GM21381 (cell line): ENCODE results near the gene SERPINC1.
"Not testable (repeated sequence)": the region's sequence is repeated elsewhere in the genome, so short reads cannot be mapped to it uniquely, and the experiment has no call there.

Experiments used
- ATAC-seq: cut with Tn5 transposase; IDR thresholded peaks from one replicate; pipeline ENCODE4 v1.9.1; 2021; ENCODE audit warnings: mild to moderate bottlenecking, moderate library complexity; ENCODE audit not compliant: unreplicated experiment

The SERPINC1 gene

DNA sequence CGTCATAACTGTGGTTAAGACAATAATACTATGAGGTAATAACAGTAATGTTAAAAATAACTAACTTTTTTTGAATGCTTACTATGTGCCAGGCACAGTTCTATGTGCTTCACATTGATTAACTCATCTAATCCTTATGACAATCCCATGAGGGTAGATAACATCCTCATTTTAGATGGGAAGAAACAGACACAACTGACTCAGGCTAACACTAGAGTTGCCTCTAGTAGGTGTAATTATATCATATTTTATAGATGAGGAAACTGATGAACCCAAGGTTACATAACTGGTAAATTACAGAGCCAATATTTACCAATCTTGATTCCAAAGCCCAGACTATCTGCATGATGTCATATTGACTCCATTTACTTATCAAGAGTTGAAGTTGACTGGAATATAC is 23.5 kb downstream of the SERPINC1 start:
- no peak for ATAC-seq

- ATAC-seq: no peak
These were observed 27.2 kb downstream of the SERPINC1 start for GRCh38 chr1:173889885-173890284.

DNA sequence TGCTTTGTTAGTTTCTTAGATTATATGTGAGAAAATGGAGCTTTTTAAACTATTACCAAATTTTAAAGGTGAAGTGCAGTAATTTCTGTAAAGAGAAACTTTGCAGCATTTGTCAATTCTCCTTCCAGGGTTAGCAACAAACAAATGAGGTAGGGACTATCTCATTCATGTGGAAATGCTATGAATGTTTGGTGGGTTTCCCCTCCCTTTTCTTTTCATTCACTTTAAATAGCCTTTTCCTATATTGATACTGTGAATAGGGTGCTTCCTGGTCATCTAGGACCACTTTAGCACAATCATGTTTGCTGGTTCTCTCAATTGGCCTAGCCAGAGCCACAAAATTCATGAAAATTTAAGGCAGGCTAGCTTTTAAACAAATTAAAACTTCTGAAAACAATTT is 28.4 kb downstream of the SERPINC1 start:
- no peak for ATAC-seq

DNA sequence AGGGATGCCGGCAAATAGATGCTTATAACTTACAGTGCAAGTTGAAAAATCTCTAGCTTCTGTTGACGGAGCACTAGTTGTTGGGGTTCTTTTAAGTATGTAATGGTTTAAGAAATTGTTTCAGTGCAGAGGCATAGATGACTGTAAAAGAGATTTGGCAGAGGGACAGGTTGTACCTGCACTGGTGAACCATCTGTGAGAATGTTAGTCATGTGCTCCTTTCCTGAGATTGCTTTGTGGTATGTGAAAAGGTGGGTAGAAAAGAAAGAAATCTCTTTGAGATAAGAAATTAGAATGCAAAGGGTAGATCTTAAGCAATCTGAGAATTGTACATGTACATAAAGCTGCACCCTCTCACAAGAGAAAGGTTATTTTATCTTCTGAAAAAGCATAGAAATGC is 29.5 kb downstream of the SERPINC1 start:
- no peak for ATAC-seq

DNA sequence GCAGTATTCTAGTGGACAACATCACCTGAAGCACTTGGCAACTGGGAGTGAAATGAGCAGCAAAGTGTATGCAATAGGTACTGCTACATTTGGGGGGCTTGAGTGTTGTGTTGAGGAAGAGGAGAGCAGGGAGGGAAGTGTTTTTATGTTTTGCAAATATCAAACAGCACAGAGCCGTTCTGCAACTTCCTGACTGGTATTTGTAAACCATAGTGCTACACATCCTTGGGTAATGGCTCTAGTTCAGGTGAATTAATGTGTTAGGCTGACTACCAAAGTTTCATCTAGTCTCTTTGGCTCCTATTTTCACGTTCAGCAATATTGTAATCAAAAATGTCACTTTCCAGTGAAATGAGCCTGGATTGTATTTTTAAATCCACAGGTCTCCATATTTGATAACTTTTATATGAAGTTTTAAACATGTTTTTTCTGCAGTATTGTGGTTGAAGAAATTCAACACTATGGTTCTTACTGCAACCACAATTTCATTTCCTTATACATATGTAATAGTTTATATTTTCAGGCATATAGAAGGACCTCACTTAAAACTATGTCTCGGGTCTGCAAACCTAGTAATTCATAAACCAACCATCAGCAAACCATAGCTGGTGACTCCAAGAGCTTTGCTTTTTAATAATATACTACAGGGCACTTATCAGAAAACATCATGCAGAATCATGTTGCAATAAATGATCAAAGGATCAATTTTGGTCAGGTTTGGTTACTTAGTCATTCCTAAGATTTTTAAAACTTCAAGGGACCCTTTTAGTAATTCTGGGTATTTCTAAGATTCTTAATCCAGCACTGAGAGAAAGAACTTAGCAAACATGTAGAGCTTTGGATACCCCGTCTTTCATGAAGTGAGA is 30.1 kb downstream of the SERPINC1 start:
- ATAC-seq: no peak

- no peak for ATAC-seq
These were observed 32.4 kb downstream of the SERPINC1 start for GRCh38 chr1:173884701-173885100.

GRCh38 chr1:173881117-173881516 is 36.0 kb downstream of the SERPINC1 start:
- ATAC-seq: not testable (repeated sequence)

- ATAC-seq: no peak
These were observed 38.9 kb downstream of the SERPINC1 start for GRCh38 chr1:173878251-173878650.

DNA sequence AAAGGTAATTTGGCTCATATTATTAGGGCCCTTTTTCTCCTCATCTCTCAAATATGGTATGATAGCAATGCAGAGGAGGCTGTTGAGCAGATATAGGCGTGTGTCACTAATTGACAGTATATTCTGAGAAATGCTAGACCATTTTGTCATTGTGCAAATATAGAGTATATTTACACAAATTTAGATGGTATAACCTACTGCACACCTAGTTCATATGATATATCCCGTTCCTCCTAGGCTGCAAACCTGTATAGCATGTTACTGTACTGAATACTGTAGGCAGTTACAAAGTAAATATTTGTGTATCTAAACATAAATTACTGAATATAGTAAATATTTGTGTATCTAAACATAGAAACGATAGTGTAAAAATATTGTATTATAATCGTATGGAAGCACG is 40.4 kb downstream of the SERPINC1 start:
- ATAC-seq: no peak

- ATAC-seq: no peak
These were observed 45.6 kb downstream of the SERPINC1 start for GRCh38 chr1:173871500-173871899.

GRCh38 chr1:173871091-173871490 is 46.0 kb downstream of the SERPINC1 start:
- no peak for ATAC-seq

DNA sequence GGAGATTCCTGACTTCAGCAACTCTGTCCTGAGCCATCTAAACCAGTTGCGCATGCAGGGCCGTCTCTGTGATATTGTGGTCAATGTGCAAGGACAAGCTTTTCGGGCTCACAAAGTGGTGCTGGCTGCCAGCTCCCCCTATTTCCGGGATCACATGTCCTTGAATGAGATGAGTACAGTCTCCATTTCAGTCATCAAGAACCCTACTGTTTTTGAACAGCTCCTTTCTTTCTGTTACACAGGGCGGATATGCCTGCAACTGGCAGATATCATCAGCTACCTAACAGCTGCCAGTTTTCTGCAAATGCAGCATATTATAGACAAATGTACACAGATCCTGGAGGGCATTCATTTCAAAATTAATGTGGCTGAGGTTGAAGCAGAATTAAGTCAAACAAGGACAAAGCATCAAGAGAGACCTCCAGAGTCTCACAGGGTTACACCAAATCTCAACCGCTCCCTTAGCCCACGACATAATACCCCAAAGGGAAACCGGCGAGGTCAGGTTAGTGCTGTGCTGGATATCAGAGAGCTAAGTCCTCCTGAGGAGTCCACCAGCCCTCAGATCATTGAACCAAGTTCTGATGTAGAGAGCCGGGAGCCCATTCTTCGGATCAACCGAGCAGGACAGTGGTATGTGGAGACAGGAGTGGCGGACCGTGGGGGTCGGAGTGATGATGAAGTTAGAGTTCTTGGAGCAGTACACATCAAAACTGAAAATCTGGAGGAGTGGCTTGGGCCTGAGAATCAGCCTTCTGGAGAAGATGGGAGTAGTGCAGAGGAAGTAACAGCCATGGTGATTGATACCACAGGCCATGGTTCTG is 46.7 kb downstream of the SERPINC1 start:
- no peak for ATAC-seq

GRCh38 chr1:173869021-173869359 is 48.1 kb downstream of the SERPINC1 start:
- no peak for ATAC-seq

DNA sequence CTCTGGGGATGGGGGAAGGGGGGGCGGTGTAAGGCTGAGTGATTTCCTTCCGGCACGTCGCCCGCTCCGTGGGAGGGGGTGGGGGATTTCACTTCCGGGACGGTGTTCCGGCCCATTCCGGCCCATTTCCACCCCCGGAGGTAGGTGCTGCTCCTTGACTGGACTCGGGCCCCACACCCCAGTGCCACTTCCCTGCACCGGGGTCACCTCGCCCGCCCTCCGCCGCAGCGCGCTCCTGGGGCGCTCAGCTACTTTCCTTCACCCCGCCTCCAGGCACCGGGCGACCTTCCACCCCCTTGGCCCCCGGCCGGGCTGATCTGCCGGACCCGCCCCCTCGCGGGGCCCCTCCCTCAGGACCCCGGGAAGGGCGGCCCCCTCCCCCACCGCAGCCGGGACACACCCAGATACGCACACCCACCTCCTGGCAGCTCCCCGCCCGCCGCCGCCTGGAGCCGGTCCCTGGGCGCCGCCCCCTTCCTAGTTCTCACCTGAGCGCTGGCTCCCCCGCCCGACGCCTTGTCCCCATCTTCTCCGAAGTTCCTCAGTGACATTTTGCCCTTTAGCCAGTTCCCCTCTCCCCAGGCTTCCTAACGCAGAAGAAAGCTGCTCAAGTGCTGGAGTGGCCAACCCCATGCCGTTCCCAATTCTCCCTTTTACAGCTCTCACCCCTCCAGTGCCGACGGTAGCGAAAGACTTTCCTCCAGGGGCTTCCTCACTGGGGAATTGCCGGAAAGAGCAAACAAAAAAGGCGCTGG is 48.7 kb downstream of the SERPINC1 start, which contains the start of gene ZBTB37:
ZBTB37 (plus strand) TSS at position 115 of the 755 bp plus-strand sequence. CDS start 1,846 bp downstream, outside the sequence.
- ATAC-seq: peak; percentile 54

GRCh38 chr1:173867753-173868265 is 49.3 kb downstream of the SERPINC1 start, which contains the start of gene GAS5:
Gene GAS5, minus strand, starts transcription at chr1:173867989.
- peak; percentile 67 for ATAC-seq

- ATAC-seq: no peak
These were observed 49.9 kb downstream of the SERPINC1 start for GRCh38 chr1:173867141-173867752.

DNA sequence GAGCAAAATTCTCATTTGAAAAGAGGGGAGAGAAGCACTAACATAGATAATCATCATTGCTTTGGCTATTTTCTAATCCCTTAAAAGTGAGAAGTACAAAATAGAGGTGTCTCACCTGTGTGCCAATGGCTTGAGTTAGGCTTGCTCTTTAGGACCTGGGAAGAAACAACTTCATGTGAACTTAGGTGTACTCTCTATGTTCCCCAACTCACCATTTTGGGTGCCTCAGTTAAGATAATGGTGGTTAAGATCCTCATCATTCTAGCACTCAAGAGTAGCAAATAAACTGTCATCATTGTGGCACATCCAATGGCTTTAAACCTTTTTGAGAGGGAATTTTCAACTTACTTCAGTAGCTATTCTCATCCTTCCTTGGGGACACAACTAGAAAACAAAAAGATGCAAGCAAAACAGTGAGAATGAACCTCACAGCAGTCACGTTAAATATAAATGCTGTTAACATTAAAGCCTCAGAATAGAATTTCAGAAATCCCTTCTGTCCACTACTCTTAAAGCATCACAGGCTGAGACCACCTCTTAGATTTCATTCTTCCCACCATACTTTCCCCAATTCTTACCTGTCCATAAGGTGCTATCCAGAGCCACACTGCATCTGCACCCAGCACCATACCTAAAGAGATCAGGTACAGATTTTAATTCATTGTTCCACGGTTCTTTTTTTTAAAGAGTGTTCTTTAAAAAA is 50.6 kb downstream of the SERPINC1 start:
- no peak for ATAC-seq

- ATAC-seq: no peak
These were observed 51.5 kb downstream of the SERPINC1 start for GRCh38 chr1:173865468-173866164.

DNA sequence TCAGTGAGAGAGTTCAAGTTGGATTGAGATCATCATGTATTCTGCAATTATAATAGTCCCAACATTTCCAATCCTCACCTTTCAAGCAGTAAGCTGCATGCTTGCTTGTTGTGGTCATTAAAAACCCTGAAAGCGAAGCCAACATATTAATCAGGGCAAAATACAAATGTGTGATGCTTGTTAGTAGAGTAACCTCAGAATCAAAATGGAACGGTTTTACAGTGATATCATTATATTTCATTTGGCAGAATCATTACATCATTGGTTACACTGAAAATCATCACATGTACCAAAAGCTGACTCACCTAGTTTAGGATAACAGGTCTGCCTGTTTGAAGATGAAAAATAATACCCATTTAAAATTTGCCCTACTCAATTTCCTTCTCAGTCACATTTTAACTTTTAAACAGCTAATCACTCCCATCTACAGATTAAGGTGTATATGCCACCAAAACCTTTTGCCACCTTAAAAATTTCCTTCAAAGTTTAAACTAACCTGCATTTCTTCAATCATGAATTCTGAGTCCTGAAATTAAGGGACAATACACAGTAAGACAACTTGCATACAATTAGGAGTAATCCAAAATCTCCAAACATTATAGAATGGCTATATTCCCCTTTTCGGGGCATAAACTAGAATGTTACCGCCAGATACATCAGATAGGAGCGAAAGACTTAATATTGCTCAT is 52.8 kb downstream of the SERPINC1 start:
- ATAC-seq: no peak
